ENCODE results near the gene CCDC171. TPM values are rescaled to one million over a fixed set of nuclear protein-coding genes. Genes with fewer than 3 reads are reported as not detected.

CCDC171 gene
- total RNA-seq, 1 donor from 2014 or later = 2.9 TPM

- H3K4me1 ChIP-seq = peaks cover 6% of the 10 kb centered on the region
- H3K27me3 ChIP-seq = no peaks in the 10 kb centered on the region
- no peak for DNase-seq (ENCODE audit: extremely low spot score in 2 of 2)
- no peaks in the 10 kb centered on the region for H3K9me3 ChIP-seq
- no peaks in the 10 kb centered on the region for H3K36me3 ChIP-seq
- no peak overlapping the region for H3K4me3 ChIP-seq
- TF ChIP-seq POLR2A (IDR thresholded peaks at IDR 0.05) (no peak), POLR2AphosphoS5 (IDR thresholded peaks at IDR 0.05; ENCODE audit: insufficient read depth in 1 of 2, low read depth in 1 of 2) (no peak), CTCF (IDR thresholded peaks at IDR 0.05) (no peak)
- intact Hi-C loops (cut with DNase I) = no loop called here
- no peak overlapping the region for H3K27ac ChIP-seq
Measured at GRCh38 chr9:15999422-16000339, 446.8 kb downstream of the CCDC171 start.

- no peak for DNase-seq (ENCODE audit: extremely low spot score in 2 of 2)
- Histone ChIP-seq H3K36me3 (no peaks in the 10 kb centered on the region), H3K4me3 (no peak overlapping the region), H3K9me3 (no peaks in the 10 kb centered on the region), H3K4me1 (peaks cover 6% of the 10 kb centered on the region), H3K27me3 (no peaks in the 10 kb centered on the region), H3K27ac (no peak overlapping the region)
- intact Hi-C loops (cut with DNase I) = no loop called here
- TF ChIP-seq POLR2A (IDR thresholded peaks at IDR 0.05) (no peak), POLR2AphosphoS5 (IDR thresholded peaks at IDR 0.05; ENCODE audit: insufficient read depth in 1 of 2, low read depth in 1 of 2) (no peak), CTCF (IDR thresholded peaks at IDR 0.05) (no peak)
Measured at GRCh38 chr9:16000811-16001210, 448.0 kb downstream of the CCDC171 start.

- Histone ChIP-seq H3K4me3 (no peak overlapping the region), H3K4me1 (peaks cover 6% of the 10 kb centered on the region), H3K36me3 (no peaks in the 10 kb centered on the region), H3K9me3 (no peaks in the 10 kb centered on the region), H3K27ac (no peak overlapping the region), H3K27me3 (no peaks in the 10 kb centered on the region)
- DNase-seq (ENCODE audit: extremely low spot score in 2 of 2) = no peak
- TF ChIP-seq CTCF (IDR thresholded peaks at IDR 0.05) = no peak
- TF ChIP-seq POLR2A (IDR thresholded peaks at IDR 0.05) = no peak
- no peak for TF ChIP-seq POLR2AphosphoS5 (IDR thresholded peaks at IDR 0.05; ENCODE audit: insufficient read depth in 1 of 2, low read depth in 1 of 2)
- intact Hi-C loops (cut with DNase I) = no loop called here
Measured at GRCh38 chr9:16001856-16002255, 449.0 kb downstream of the CCDC171 start.

GRCh38 chr9:16002816-16003215 lies 450.0 kb downstream of the CCDC171 start:
- no peak overlapping the region for H3K4me3 ChIP-seq
- H3K9me3 ChIP-seq = no peaks in the 10 kb centered on the region
- TF ChIP-seq POLR2AphosphoS5 (IDR thresholded peaks at IDR 0.05; ENCODE audit: insufficient read depth in 1 of 2, low read depth in 1 of 2) = no peak
- no peak for DNase-seq (ENCODE audit: extremely low spot score in 2 of 2)
- peaks cover 6% of the 10 kb centered on the region for H3K4me1 ChIP-seq
- H3K27ac ChIP-seq = no peak overlapping the region
- no peaks in the 10 kb centered on the region for H3K36me3 ChIP-seq
- H3K27me3 ChIP-seq = no peaks in the 10 kb centered on the region
- intact Hi-C loops (cut with DNase I) = no loop called here

GRCh38 chr9:16003785-16004184 lies 450.9 kb downstream of the CCDC171 start:
- H3K4me3 ChIP-seq = no peak overlapping the region
- H3K36me3 ChIP-seq = no peaks in the 10 kb centered on the region
- H3K4me1 ChIP-seq = peaks cover 6% of the 10 kb centered on the region
- TF ChIP-seq POLR2AphosphoS5 (IDR thresholded peaks at IDR 0.05; ENCODE audit: insufficient read depth in 1 of 2, low read depth in 1 of 2) (no peak), CTCF (IDR thresholded peaks at IDR 0.05) (no peak), POLR2A (IDR thresholded peaks at IDR 0.05) (no peak)
- no peaks in the 10 kb centered on the region for H3K27me3 ChIP-seq
- DNase-seq (ENCODE audit: extremely low spot score in 2 of 2) = no peak
- H3K27ac ChIP-seq = no peak overlapping the region
- H3K9me3 ChIP-seq = no peaks in the 10 kb centered on the region
- intact Hi-C loops (cut with DNase I) = no loop called here
